Measurements from ENCODE around the gene COLEC12.

- TF ChIP-seq EZH2phosphoT487 (IDR thresholded peaks at IDR 0.05; ENCODE audit: insufficient read depth, low read depth) (no peak), EZH2 (IDR thresholded peaks at IDR 0.05; ENCODE audit: insufficient read depth, poor library complexity, severe bottlenecking) (no peak)
Measured at GRCh38 chr18:407191-407590, 93.3 kb downstream of the COLEC12 start.

Data from GM23248 (cell line).